T-helper 1 cell treated with Interleukin-12 subunit alpha and Interleukin-12 subunit beta and Interleukin-4 antibody, amounts not matched to agents 30 ng/mL and 1 ng/mL, for 36 hours (primary cell): Measurements from ENCODE around the gene NFATC4. TPM values are rescaled to one million over a fixed set of nuclear protein-coding genes. Genes with fewer than 3 reads are reported as not detected.

ENCODE experiments used
- intact Hi-C: fragments of 100-400 bp; cut with micrococcal nuclease; formaldehyde crosslinking; loops from one replicate; pipeline ENCODE4 v1.15.1; 2024
- total RNA-seq: library from RNA; stranded (reverse); gene quantifications from 2 replicates; pipeline ENCODE4 v1.2.3, GENCODE V29; 2022

The NFATC4 gene
- total RNA-seq, 1 donor from 2014 or later: not detected

DNA sequence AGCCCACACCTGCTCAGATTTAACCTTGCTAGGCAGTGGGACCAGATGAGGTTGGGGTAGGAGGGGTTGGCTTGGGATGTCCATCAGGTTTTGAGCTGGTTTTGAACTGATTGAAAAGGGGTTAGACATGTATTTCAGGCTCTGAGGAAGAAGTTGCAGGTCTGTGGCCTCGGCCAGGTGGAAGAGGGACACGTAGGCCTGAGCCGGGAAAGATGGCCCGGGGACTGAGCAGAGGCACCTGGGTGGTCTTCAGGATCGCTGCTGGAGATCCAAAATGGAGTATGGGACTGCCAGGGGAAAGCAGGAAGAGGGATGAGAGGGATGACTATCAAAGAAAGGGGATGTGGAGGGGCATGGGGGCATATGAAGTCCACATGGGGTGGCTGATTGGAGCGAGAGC is 38.4 kb downstream of the NFATC4 start:
- intact Hi-C loops: no loop called here

DNA sequence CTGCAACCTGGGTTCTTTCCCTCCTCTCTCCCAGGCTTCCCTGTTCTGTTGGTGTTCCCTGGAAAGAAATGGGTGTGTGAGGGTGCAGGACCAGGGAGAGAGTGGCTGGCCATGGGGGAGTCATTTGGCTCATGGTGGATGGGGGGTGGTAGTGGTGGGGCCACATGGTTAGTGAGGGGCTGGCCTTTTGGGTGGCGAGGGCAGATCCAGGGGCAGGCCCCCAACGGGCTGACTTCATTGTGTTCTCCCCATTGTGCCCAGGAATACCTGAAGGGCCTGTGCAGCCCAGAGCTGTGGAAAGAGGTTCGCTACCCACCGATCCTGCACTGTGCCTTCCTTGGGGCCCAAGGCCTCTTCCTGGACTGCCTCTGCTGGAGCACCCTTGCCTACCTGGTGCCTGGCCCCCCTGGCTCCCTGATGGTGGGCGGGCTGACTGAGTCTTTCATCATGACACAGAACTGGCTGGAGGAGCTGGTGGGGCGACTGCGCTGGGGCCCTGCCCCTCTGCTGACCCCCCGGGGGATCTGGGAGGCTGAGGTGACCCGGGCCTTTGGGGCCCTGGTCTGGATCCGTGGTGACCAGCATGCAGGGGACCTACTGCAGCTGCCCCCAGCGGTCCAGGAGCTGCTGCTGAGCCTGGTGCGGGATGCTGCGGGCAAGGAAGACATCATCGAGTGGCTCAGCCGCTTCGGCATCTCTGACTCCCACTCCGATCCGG is 39.8 kb downstream of the NFATC4 start:
- intact Hi-C loops: no loop called here

DNA sequence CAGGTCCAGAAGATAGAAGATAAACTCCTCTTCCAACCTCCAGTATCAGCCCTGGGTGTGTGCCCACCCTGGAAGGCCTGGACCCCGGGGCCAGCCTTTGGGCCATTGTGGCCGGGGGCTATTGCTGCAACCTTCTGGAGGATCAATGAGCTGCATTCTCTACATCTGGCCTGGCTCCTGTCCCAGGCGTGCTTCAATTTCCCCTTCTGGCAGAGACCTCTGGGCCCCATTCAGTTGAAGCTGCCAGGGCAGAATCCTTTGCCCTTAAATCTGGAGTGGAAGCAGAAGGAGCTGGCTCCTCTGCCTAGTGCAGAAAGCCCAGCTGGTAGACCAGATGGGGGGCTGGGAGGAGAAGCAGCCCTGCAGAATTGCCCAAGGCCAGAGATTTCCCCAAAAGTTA is 40.8 kb downstream of the NFATC4 start:
- intact Hi-C loops: no loop called here

DNA sequence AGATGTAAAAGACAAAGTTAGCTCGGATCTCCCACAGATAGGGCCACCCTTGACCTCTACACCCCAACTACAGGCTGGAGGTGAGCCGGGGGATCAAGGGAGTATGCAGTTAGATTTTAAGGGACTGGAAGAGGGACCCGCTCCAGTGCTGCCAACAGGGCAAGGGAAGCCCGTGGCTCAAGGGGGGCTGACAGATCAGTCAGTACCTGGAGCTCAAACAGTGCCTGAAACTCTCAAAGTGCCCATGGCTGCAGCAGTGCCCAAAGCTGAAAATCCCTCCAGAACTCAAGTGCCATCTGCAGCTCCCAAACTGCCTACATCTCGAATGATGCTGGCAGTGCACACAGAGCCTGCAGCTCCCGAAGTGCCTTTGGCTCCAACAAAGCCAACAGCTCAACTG is 41.2 kb downstream of the NFATC4 start:
- intact Hi-C loops: no loop called here

DNA sequence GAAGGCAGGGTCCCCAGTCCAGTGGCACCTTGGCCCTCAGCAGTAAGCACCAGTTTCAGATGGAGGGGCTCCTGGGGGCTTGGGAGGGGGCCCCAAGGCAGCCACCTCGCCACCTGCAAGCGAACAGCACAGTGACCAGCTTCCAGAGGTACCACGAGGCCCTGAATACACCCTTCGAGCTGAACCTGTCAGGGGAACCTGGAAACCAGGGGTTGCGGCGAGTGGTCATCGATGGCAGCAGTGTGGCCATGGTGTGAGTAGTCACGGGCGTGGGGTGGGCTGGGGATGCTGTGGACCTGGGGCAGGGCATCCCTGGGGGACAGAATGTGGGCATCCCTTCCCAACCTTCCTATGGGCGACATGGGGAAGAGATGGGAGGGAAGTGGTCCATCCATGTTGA is 42.0 kb downstream of the NFATC4 start:
- intact Hi-C loops: loop anchor here (5.0 kb wide), 1 partner anchor 43 kb away; the partner anchor contains the start of gene NFATC4

DNA sequence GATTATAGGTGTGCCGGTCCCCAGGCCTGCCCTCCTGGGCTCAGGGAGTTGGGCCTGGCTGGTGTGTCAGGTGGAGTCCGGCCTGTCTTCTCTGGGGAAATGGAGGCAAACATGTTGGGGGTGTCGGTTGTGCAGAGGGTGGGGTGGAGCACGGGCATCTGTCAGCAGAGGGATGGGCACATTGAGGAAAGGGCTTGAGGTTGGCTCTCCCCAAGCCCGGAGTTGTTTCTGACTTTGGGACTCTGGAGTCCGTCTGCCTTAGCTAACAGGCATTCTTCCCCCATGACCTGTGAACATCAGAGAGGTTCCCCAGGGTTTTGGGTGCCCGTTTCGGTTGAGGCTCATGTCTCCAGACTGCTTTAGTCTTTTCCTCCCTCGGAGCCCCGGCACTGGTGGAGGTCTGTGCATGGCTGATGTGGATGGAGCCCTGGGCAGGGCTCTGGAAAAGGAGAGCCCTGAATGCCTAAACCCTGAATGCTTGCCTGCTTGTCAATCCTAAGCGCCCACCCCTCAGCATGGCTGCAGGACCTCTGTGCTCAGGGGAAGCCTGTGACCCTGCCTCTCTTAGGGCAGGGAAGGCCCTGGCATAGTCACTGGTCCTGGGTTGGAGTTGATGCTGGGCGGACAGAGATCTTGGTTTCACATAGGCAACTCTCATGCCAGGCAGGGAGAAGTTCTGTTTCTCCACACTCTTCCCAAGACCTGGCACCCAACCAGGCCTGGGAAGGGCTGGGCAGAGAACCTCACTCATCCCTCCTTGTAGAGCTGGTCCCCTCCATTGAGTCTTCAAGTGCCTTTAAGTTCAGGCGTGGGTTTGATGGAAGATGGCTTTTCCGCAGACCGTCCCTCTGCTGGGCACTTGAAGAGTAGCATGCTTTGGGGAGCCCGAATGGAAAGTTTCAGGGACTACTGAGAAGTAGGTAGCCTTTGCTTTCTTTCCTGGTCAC is 43.7 kb downstream of the NFATC4 start:
- intact Hi-C loops: loop anchor here (1.0 to 5.0 kb wide), 2 partner anchors 20 to 44 kb away; partner anchors contain the start of gene NFATC4

DNA sequence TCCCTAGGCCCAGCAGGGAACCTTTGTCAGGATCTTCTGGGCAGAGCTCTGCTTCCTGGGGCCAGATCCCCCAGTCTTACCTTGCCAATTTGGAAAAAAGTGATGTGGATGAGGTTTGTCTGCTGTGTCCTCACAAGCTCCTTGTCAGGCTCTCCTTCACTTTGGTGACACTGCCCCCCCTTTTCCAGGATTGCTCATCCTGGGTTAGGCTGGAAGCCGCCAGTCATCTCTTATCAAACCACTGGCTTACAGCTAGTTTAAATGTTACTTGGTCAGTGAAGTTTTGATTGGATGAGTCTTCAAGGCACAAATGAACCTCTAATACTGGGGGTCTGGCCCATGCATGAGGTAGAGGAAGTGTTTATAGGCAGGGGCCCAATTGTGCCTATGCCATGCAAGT is 46.1 kb downstream of the NFATC4 start:
- intact Hi-C loops: loop anchor here (5.0 kb wide), 1 partner anchor 47 kb away; the partner anchor contains the start of gene NFATC4

DNA sequence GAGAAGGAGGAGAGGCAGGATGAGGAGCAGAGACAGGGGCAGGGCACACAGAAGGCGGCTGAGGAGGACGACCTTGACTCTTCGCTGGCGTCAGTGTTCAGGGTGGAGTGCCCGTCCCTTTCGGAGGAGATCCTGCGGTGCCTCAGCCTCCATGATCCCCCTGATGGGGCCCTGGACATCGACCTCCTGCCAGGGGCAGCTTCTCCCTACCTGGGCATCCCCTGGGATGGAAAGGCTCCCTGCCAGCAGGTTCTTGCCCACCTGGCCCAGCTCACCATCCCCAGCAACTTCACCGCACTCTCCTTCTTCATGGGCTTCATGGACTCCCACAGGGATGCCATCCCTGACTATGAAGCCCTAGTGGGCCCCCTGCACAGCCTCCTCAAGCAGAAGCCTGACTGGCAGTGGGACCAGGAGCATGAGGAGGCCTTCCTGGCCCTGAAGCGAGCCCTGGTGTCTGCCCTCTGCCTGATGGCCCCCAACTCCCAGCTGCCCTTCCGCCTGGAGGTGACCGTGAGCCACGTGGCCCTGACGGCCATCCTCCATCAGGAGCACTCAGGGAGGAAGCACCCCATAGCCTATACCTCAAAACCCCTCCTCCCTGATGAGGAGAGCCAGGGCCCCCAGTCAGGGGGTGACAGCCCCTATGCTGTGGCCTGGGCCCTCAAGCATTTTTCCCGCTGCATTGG is 46.9 kb downstream of the NFATC4 start:
- intact Hi-C loops: loop anchor here (5.0 kb wide), 1 partner anchor 48 kb away; the partner anchor contains the start of gene NFATC4

DNA sequence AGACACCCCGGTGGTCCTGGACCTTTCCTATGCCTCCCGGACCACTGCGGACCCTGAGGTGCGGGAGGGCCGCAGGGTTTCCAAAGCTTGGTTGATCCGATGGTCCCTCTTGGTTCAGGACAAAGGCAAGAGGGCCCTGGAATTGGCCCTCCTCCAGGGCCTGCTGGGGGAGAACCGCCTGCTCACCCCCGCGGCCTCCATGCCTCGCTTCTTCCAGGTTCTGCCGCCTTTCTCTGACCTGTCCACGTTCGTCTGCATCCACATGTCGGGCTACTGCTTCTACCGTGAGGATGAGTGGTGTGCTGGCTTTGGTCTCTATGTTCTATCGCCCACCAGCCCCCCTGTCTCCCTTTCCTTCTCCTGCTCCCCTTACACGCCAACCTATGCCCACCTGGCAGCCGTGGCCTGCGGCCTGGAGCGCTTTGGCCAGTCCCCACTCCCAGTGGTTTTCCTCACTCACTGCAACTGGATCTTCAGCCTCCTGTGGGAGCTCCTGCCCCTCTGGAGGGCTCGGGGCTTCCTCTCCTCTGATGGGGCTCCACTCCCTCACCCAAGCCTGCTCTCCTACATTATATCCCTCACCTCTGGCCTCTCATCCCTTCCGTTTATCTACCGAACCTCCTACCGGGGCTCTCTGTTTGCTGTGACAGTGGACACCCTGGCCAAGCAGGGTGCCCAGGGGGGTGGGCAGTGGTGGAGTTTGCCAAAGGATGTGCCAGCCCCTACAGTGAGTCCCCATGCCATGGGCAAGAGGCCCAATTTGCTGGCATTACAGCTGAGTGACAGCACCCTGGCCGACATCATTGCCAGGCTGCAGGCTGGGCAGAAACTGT is 47.7 kb downstream of the NFATC4 start:
- intact Hi-C loops: no loop called here

DNA sequence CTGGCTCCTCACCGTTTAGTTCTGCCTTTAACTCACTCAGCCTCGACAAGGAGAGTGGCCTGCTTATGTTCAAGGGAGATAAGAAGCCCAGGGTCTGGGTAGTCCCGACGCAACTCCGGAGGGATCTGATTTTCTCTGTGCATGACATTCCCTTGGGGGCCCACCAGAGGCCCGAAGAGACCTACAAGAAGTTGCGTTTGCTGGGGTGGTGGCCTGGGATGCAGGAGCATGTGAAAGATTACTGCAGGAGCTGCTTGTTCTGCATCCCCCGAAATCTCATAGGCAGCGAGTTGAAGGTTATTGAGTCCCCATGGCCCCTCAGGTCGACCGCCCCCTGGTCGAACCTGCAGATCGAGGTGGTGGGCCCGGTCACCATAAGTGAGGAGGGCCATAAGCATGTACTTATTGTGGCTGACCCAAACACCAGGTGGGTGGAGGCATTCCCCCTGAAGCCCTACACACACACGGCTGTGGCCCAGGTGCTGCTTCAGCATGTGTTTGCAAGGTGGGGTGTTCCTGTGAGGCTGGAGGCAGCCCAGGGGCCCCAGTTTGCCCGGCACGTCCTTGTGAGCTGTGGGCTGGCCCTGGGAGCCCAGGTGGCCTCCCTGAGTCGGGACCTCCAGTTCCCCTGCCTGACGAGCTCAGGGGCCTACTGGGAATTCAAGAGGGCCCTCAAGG is 48.4 kb downstream of the NFATC4 start:
- intact Hi-C loops: no loop called here

DNA sequence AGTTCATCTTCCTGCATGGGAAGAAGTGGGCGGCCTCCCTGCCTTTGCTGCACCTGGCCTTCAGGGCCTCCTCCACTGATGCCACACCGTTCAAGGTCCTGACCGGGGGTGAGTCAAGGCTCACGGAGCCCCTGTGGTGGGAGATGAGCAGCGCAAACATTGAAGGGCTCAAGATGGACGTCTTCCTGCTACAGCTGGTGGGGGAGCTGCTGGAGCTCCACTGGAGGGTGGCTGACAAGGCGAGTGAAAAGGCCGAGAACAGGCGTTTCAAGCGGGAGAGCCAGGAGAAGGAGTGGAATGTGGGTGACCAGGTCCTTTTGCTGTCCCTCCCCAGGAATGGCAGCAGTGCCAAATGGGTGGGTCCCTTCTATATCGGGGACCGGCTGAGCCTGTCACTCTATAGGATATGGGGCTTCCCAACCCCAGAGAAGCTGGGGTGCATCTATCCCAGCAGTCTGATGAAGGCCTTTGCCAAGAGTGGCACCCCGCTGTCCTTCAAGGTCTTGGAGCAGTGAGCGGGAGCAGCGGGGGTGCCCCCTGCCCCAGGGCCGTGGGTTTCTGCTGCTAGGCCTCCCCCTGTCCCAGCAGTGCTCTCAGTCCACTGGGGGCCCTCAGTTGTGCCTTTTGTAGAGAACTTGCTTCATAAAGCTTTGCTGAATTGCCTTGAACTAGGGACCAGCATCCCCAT is 49.1 kb downstream of the NFATC4 start:
- intact Hi-C loops: no loop called here

DNA sequence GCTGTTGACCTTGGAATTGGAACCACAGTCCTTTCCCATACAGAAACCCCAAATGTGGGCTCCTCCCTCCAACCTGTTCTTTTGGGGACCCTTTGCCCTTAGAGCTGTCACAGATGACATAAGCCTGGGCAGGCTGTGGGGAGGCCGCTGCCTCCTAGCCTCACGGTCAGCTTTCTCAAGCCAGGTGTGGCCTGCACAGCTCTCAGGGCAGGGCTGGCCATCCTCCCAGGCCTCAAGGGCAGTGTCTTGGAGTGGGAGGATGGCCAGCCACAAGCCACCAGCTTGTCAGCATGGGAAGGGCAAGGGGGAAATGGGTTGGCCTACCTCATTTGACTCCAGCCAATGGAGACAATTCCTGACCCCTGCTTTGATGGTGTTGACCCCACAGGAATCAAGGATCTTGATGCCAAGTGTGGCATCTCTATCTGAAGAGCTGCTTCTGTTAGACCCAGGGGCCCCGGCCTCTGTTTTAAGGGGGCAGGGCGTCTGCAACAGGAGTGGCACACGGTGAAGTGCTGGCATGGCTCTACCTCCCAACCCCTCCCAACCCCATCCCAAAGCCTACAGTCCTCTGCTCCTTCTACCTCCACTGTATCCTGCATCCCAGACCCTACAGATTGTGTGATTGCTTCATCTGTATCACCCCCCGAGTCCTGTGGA is 50.0 kb downstream of the NFATC4 start:
- intact Hi-C loops: no loop called here

DNA sequence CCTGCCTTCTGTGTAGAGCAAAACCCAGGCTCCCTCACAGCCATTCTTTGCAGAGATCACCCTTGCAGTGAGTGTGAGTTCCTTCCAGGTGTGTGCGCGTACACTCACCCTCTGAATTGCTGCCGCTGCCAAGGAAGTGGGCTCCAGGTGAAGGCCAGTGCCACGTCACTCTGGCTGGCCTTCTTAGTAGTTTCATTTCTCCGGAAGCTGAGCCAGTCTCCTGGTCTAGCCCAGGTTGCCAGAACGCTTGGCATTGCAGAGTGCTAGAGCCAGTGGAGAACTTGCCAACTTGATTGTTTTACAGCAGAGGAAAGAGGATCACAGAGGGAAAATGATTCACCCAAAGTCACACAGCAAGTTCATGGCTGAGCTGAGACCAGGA is 50.5 kb downstream of the NFATC4 start:
- intact Hi-C loops: no loop called here

DNA sequence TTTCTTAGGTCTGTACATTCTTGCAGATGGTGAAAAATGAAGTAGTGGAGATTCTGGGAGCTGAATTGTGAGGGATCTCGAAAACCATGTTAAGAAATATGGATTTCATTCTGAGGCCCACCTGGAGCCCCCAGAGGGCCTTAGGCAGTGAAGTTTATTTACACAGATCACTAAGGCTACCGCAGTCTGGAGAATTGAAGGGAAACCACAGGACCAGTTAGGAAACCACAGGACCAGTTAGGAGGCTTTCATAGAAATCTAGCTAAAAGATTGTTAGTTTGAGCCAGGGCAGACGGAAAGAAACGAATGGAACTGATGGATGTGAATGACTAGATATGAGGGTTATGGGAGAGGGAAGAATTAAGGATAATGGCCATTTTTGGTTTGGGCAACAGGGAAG is 54.3 kb downstream of the NFATC4 start:
- intact Hi-C loops: no loop called here

DNA sequence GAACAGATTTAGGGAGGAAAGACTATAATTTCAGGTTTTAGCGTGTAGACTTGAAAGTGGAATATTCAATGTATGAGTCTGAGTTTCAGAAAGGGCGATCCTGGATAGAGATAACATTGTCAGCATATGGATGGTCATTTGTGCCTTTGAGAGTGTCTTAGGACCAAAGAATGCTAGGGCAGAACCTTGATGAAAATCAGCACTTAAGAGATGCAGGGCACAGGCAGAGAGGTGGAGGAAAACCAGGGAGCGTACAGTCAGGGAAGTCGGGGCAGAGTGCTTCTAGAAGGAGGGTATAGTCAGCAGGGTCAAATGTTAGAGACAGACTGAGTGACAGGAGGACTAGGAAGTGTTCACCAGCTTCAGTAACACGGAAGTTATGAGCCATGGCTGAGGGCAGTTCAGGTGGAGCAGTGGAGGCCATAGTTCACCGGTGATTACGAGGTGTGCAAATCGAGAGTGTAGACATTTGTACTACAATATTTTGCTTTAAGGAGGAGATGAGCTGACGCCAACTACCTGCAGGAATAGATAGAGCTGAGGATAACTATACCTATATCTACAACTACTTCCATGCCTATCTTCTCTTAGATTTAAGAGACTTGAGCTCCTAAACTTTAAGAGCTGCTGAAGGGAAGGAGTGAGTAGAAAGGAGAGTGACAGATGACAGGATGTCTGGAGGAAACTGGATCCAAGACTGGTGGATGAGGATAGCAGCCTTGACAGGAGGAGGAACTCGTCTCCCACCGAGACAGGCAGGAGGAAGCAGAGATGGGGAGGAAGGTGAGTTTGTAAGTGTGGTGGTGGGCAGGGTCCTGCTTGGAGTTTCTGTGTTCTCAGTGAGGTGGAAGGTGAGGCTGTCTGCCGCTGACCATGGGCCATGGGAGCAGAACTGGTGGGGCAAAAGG is 55.0 kb downstream of the NFATC4 start:
- intact Hi-C loops: no loop called here

DNA sequence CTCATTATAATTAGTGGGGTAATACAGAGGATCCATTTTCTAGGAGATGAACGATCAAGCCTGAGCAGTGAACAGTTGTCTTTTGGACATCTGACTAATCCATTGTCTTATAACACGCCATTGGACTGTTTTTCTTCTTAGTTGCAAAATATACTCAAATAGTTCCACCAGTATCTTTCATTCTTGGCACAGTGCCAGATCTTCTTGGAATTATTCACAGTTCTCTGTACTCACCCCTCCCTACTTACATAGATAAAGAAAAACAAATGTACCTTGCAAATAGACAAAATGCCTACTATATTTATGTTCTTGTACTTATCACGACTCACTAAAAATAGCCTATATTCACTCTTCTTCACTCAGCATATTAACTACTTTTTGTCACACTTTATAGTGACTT is 57.7 kb downstream of the NFATC4 start:
- intact Hi-C loops: no loop called here

DNA sequence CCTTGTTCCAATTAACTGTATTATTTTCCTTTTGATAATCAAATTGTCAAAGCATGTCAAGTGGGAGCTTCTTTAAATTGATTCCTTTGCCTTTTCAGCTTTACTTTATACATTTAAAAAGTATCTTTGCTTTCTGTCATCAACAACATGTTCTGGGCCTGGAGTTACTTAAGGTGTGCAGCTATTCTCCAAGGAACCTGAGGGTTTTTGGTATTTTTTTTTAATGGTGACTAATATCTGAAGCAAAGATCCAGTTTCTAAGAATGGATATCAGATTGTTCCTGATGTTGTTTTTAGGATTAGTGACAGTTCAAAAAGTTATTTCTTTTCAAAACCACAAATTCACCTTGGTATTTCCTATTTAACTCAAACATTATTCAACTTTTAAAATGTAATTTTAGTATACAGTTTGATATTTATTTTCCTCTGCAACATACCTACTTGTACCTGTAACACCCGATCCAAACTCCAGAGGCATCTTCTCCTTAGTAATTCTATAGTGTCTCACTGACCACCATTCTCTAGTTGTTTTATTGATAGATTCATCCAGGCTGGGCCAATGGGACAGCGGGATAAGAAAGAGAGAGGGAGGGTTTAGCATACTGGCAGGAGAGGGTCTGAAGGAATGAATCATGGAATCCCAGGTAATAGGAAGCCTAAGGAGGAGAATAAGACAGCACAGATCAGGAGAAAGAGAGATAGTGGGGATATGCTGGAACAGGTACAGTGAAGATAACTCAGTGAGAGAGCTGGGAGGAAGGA is 58.3 kb downstream of the NFATC4 start:
- intact Hi-C loops: no loop called here
